HUDEP-2 (cell line): ENCODE data around the gene PAPPA.

ENCODE experiments used
- DNase-seq, 76 experiments: peaks; one replicate each; lab custom pipeline; 2025; ENCODE audit not compliant: unreplicated experiment in 76 of 76; lab: John Stamatoyannopoulos, UW

Gene PAPPA

DNA sequence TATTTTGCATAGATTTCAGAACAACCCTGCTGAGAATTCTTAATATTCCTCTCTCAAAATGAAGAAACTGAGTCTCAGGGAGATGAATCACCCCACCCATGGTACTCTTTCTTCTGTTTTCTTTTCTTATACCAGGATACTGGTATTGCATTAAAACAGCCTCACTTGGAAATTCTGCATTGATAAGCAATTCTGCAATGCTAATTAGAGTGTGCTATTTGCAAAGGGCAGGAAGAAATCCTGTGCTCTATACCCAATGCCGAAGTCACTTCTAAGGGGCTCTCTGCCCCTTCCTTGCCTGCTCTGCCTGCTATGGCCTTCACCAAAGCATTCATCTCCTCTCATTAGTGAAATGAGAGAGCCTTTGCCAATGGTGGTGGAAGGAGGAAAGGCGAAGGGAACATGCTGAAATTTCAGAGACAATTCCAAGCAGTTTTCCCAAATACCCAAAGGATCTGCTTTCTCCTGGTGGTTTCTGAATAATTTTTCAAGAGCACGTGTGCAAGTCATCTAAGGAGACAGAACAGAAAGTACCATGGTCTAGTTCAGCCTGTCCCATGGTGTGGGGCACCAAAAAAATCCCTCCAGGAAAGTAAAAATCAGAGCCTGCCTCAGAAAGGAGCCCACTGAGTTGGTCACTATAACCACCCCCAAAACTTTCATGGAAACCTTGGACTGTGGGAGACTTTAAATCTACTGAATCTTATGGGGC, 156.5 kb downstream of the PAPPA start:
- DNase-seq: no peak

GRCh38 chr9:116312221-116312620, 158.6 kb downstream of the PAPPA start:
- DNase-seq: no peak

GRCh38 chr9:116313638-116314037, 160.0 kb downstream of the PAPPA start:
- peak in 1 of 76 experiments; percentile 3 for DNase-seq

DNA sequence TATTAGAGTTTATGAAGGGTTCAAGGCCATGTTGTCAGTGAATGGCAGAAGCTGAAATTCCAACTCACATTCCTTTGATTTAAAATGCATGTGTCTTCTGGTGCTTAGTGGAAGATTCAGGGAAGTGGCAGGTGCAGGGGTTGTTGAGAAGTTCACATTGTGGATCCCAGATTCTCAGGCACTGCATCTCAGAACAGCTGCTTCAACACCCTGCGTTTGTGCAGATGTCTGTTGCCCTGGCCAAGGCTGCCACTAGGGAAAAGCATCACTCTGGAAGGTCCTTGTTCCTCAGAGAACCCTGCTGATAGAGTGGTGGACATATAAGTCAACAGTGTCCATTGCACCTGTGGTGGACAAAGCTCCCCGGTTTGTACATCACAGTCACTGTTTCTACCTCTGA, 162.7 kb downstream of the PAPPA start:
- no peak for DNase-seq

- no peak for DNase-seq
These were observed 163.9 kb downstream of the PAPPA start for GRCh38 chr9:116317503-116317902.

DNA sequence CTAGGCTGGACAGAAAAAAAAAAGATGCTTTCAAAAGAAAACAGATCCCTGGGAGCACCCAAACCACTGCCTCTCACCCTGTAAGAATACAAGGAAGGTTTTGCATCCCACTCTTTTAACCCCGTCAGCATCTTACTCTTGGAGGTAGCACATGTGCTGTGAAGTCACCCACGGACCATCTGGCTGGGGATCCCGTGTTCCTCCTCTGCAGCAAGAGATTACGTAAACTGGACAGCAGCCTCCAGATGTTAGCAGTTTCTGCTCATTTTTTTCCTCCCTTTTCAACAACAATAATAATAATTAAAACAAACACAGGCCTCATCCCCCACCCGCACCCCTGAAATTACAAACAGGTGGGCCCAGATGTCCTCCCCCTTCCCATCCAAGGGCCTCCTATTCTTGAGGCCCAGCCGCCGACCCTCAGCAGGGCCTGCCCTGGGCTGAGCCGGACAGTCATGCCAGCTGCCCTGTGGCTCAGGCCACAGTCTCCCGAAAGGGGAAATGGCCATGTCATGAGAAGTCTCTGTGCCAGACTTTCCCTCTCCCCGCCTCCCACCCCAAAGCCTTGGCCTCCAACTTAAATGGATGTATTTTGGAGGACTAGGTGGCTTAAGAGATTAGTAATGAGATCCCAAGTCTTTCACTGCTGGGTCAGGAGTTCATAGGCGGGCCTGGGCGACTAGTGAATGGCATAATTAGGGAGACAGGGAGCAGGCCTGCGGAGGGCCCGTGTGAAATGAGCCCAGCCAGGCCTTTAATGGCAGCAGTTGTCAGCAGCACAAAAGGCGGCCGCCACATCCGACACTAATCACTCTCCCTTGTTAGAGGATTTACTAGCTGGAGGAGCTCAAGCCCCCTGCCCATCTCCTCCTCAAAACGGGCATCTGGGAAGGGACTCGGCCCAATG, 165.1 kb downstream of the PAPPA start:
- no peak for DNase-seq

DNA sequence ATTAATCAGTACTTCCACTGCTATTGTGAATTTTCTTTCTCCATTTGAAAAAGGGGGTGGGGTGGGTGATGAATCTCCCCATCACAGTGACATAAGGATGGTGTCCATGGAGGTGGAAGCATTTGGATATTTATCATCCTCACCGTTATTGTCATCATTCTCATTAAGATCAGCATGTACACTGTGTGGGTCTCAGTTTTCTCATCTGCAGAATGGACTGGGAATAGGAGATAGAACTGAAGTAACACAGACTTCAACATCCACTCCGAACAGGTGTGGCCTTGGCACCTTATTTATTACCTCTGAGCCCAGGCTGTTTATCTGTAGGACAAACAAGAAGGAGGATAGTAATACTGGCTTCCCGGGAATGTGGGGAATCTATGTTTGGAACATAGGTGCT, 165.9 kb downstream of the PAPPA start:
- DNase-seq: no peak

DNA sequence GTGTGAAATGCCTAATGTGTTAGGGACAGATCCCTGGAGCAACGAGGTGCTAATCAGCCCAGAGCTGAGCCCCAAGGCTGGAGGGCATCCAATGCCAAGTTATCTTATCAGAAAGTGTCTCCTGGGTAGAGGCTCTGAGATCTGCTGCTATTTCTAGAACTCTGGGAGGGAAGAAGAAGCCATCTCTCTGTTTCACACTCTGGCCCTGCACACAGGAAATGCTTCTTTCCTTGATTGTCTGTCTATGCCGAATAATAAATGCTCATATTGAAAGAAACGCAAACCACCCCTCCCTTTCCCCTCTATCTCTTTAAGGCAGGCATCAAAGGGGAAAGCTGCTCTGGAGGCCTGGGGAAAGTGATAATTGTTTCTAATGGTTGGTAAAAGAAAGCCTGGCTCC, 166.7 kb downstream of the PAPPA start:
- peak in 75 of 76 experiments; percentile 12 to 90 (median 68) for DNase-seq

- no peak for DNase-seq
These were observed 168.9 kb downstream of the PAPPA start for GRCh38 chr9:116322521-116322920.

DNA sequence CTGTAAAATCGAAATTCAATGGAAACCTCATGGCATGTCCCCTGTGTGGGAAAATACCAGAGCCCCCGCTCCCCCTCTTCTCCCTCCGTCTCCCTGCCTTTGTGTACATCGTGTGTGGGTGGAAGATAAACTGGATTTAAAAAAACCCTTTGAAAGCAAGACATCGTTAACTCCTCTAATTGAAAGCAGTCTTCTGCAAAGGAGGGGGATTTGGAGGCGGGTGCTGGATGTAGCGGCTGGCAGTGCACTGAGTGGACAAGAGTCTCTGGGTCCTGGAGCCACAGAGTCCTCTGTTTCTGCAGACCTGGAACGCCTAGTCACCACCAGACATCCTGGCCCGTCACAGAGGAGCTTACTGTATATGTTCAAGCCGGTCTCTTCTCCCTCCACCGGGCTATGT, 169.4 kb downstream of the PAPPA start:
- DNase-seq: no peak

GRCh38 chr9:116323571-116323970, 170.0 kb downstream of the PAPPA start:
- no peak for DNase-seq

DNA sequence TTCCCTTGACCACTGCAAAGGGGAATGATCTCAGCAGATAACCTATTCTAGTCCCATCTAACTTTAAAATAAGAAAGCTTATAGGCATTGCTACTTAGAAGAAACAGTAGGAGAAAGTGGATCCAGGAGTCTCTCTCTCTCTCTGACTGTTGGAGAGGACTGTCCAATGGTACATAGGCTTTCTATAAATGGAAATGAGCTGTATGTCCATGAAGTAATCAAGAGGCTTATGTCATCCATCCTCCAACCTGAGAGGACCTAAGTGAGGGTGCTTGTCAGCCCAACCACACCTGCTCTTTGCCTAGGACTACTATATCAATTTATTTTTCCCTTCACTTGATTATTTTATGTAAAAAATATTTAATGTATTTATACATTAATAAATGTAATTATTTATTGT, 172.3 kb downstream of the PAPPA start:
- no peak for DNase-seq

- no peak for DNase-seq
These were observed 174.3 kb downstream of the PAPPA start for GRCh38 chr9:116327701-116328405.

DNA sequence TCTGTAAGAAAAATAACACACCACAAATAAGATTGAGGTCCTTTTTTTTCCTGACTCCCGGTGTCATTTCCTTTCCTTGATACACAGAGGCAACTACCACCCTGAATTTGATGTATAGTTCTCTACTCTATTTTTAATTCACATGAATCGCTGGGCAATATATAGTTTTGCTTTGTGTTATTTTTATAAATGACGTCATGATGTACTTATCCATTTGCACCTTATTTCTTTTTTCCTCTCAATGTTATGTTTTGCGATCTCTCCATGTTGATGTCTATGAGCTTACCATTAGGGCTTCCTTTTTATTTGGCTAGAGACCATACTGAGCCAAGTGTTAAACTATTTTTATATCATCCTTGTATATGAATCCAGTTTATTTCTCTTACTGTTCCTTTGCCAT, 175.9 kb downstream of the PAPPA start:
- no peak for DNase-seq

- DNase-seq: no peak
These were observed 177.7 kb downstream of the PAPPA start for GRCh38 chr9:116331241-116331640.

GRCh38 chr9:116332090-116332489, 178.5 kb downstream of the PAPPA start:
- no peak for DNase-seq

GRCh38 chr9:116333254-116333653, 179.7 kb downstream of the PAPPA start:
- no peak for DNase-seq

GRCh38 chr9:116334546-116335150, 181.1 kb downstream of the PAPPA start:
- DNase-seq: no peak

DNA sequence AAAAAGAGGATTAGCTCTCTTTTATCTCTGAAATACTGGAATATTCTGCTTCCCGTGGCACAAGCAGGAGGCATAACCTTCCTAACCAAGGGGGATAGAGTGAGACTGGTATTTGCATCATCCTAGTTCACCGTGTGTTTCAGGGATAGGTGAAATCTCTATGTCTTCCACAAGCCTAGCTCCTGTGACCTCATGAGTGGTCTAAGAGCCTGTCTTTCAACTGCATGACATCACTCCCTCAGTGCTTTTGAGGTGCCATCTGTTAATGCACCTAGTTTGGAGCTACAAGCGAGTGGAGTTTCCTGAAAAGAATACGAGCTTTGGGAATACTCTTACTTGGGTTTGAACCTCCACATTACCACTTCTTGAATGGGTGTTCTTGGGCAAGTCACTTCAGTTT, 181.8 kb downstream of the PAPPA start:
- DNase-seq: no peak

DNA sequence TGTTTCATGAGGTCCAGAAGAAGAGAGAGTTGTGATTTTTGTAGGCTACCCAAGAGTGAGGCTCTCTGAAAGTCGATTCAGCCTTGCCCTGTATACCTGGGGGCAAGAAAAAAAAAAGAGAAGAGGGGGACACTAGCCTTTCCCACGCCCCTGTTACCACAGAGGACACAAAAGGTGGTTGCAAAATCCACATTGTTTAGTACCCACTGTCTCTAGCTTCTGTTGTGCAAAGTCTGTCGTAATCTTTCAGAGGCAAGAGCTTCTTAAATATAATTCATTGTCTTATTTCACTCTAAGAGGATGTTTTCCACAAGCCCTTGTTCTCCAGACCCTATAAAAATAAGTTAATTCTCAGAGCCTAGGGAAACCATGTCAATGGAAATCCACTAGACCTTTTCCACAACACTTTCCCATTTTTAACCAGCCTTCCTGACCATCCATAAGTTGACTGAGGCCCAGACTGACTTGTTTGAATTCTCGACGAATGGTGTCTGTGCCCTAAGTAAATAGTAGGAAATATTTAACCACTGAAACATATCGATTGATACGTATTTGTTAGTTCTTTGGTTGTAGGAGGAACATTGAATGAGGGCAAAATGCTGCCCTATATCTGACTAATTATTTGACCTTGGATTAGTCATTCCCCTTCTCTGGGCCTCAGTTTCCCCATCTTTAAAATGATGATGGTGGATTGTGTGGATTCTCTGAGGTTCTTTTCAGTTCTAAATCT, 182.7 kb downstream of the PAPPA start:
- no peak for DNase-seq
